Esophagus muscularis mucosa (tissue), 2 donors: ENCODE results near the gene WDR27.

Source experiments
- EP300 ChIP-seq: sonication (generic); formaldehyde crosslinking; IDR thresholded peaks from one replicate; pipeline ENCODE4 v1.6.1; 2017; ENCODE audit warnings: antibody characterized with exemption
- POLR2A ChIP-seq: fragments of 450-650 bp; IDR thresholded peaks from one replicate; pipeline ENCODE4 v1.6.1; 2017; ENCODE audit warnings: antibody characterized with exemption, moderate library complexity, mild to moderate bottlenecking, low read depth

DNA sequence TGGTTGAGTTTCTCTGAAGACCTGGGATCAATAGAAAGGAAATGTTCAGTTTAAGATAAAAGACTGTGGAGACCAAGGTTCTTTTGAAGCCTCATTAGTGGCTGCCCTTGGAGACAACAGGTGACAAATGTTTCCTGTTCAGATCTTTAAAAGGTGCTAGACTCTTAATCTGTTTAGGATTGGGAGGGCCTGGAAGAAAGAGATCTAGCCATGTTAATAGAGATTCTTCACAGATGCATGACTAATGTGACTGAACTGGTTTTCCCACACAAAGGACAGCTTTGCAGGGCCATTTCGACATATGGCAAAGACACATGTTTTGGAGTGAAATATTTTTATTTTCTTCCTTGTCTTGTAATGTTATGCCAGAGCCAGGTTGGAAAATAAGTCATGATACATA, 82.2 kb downstream of the WDR27 start:
- TF ChIP-seq EP300 (no peak), POLR2A (no peak)
